Measurements from ENCODE around the gene BCL6. TPM values are rescaled to one million over a fixed set of nuclear protein-coding genes. Genes with fewer than 3 reads are reported as not detected.

Gene BCL6
- total and polyA plus RNA-seq, 2 donors (not counting 1 experiment from before 2014, with no cell fraction given), result 21.2 to 48.2 TPM

GRCh38 chr3:187700249-187700648 lies 45.0 kb downstream of the BCL6 start:
- H3K27ac ChIP-seq (ENCODE audit: low read length in 2 of 2), result no peak overlapping the region
- no peak overlapping the region for H3K9ac ChIP-seq (ENCODE audit: low read length)
- H3K27me3 Mint-ChIP-seq, result peaks cover 13% of the 10 kb centered on the region
- H3K4me1 Mint-ChIP-seq, result no peaks in the 10 kb centered on the region
- no peak overlapping the region for H3K4me2 ChIP-seq (replicated peaks; ENCODE audit: low read depth, low read length, poor library complexity, severe bottlenecking)
- no peak overlapping the region for H2AFZ ChIP-seq (ENCODE audit: insufficient read depth, low read depth, low read length, poor library complexity, severe bottlenecking)
- intact Hi-C loops (cut with micrococcal nuclease), result no loop called here
- no peak overlapping the region for H3K27ac Mint-ChIP-seq
- POLR2A ChIA-PET, result no interaction called here
- H3K36me3 ChIP-seq (replicated peaks in 1 of 2; ENCODE audit: control extremely low read depth in 1 of 2, control insufficient read depth in 1 of 2, extremely low read depth in 1 of 2, insufficient read depth in 2 of 2, low read length in 1 of 2), result no peaks in the 10 kb centered on the region
- no peaks in the 10 kb centered on the region for H3K9me3 ChIP-seq (ENCODE audit: control extremely low read depth in 1 of 3, control insufficient read depth in 2 of 3, insufficient read depth in 1 of 3, low read length in 2 of 3)
- H3K9me3 Mint-ChIP-seq (ENCODE audit: insufficient read depth), result no peaks in the 10 kb centered on the region
- H4K20me1 ChIP-seq (ENCODE audit: control insufficient read depth, insufficient read depth, low read length, poor library complexity, severe bottlenecking), result no peaks in the 10 kb centered on the region
- no peak for TF ChIP-seq EZH2 (IDR thresholded peaks at IDR 0.05; ENCODE audit: borderline replicate concordance, insufficient read depth, low read depth, low read length, poor library complexity, severe bottlenecking)
- no peak for TF ChIP-seq CTCF (IDR thresholded peaks at IDR 0.05)
- no peak overlapping the region for H3K4me3 ChIP-seq (ENCODE audit: control extremely low read depth in 1 of 5, extremely low read depth in 1 of 5, insufficient read depth in 1 of 5, low read depth in 2 of 5, low read length in 4 of 5)
- no peaks in the 10 kb centered on the region for H3K79me2 ChIP-seq (ENCODE audit: control insufficient read depth, insufficient read depth, low read length)
- DNase-seq (no peak), ATAC-seq (ENCODE audit: low read depth) (no peak)
- H3K27me3 ChIP-seq (replicated peaks in 1 of 4; ENCODE audit: control extremely low read depth in 1 of 4, control insufficient read depth in 3 of 4, insufficient read depth in 4 of 4, low read length in 3 of 4), result peaks cover 0 to 4% (median 0%) of the 10 kb centered on the region in 4 experiments
- 90% methylated on average over 2 of the region's 2 CpGs for WGBS (ENCODE audit: insufficient coverage)
- H3K4me1 ChIP-seq (ENCODE audit: control insufficient read depth in 2 of 2, insufficient read depth in 2 of 2, low read length in 2 of 2), result no peaks in the 10 kb centered on the region
- H3K4me3 Mint-ChIP-seq, result no peak overlapping the region
- CTCF ChIA-PET, result interaction anchor here (7.9 kb wide), 1 partner anchor 14 kb away, joined by 38 read pairs; no protein-coding TSS in a partner anchor

GRCh38 chr3:187698499-187699399 lies 46.5 kb downstream of the BCL6 start:
- no peak for TF ChIP-seq EZH2 (IDR thresholded peaks at IDR 0.05; ENCODE audit: borderline replicate concordance, insufficient read depth, low read depth, low read length, poor library complexity, severe bottlenecking)
- no peaks in the 10 kb centered on the region for H3K4me1 ChIP-seq (ENCODE audit: control insufficient read depth in 2 of 2, insufficient read depth in 2 of 2, low read length in 2 of 2)
- Mint-ChIP-seq H3K27ac (no peak overlapping the region), H3K4me3 (no peak overlapping the region), H3K4me1 (no peaks in the 10 kb centered on the region), H3K27me3 (peaks cover 22% of the 10 kb centered on the region), H3K9me3 (ENCODE audit: insufficient read depth) (no peaks in the 10 kb centered on the region)
- H3K36me3 ChIP-seq (replicated peaks in 1 of 2; ENCODE audit: control extremely low read depth in 1 of 2, control insufficient read depth in 1 of 2, extremely low read depth in 1 of 2, insufficient read depth in 2 of 2, low read length in 1 of 2), result no peaks in the 10 kb centered on the region
- H3K4me2 ChIP-seq (replicated peaks; ENCODE audit: low read depth, low read length, poor library complexity, severe bottlenecking), result no peak overlapping the region
- ATAC-seq (ENCODE audit: low read depth) (no peak), DNase-seq (no peak)
- no peak overlapping the region for H3K27ac ChIP-seq (ENCODE audit: low read length in 2 of 2)
- ChIA-PET POLR2A (no interaction called here), CTCF (no interaction called here)
- no peak overlapping the region for H3K9ac ChIP-seq (ENCODE audit: low read length)
- H2AFZ ChIP-seq (ENCODE audit: insufficient read depth, low read depth, low read length, poor library complexity, severe bottlenecking), result no peak overlapping the region
- peaks cover 0 to 4% (median under 1%) of the 10 kb centered on the region in 4 experiments for H3K27me3 ChIP-seq (replicated peaks in 1 of 4; ENCODE audit: control extremely low read depth in 1 of 4, control insufficient read depth in 3 of 4, insufficient read depth in 4 of 4, low read length in 3 of 4)
- no peaks in the 10 kb centered on the region for H4K20me1 ChIP-seq (ENCODE audit: control insufficient read depth, insufficient read depth, low read length, poor library complexity, severe bottlenecking)
- H3K9me3 ChIP-seq (ENCODE audit: control extremely low read depth in 1 of 3, control insufficient read depth in 2 of 3, insufficient read depth in 1 of 3, low read length in 2 of 3), result no peaks in the 10 kb centered on the region
- intact Hi-C loops (cut with micrococcal nuclease), result no loop called here
- H3K79me2 ChIP-seq (ENCODE audit: control insufficient read depth, insufficient read depth, low read length), result no peaks in the 10 kb centered on the region
- 89% methylated on average over 17 of the region's 42 CpGs for WGBS (ENCODE audit: insufficient coverage)
- H3K4me3 ChIP-seq (ENCODE audit: control extremely low read depth in 1 of 5, extremely low read depth in 1 of 5, insufficient read depth in 1 of 5, low read depth in 2 of 5, low read length in 4 of 5), result no peak overlapping the region
